CD4-positive, alpha-beta T cell treated with Interleukin-17A for 4 hours (primary cell): Measurements from ENCODE around the gene GNB5.

Experiments used
- DNase-seq: peaks from one replicate; pipeline ENCODE4 v3.0.0-alpha.2; 2020; ENCODE audit warnings: mixed read lengths

The GNB5 gene

GRCh38 chr15:52164631-52165265 is 26.4 kb downstream of the GNB5 start:
- no peak for DNase-seq

GRCh38 chr15:52163321-52164190 is 27.6 kb downstream of the GNB5 start:
- peak; percentile 44 for DNase-seq

- DNase-seq = no peak
Measured at GRCh38 chr15:52162876-52163275, 28.3 kb downstream of the GNB5 start.

GRCh38 chr15:52162260-52162659 is 28.9 kb downstream of the GNB5 start:
- no peak for DNase-seq

- DNase-seq = no peak
Measured at GRCh38 chr15:52161406-52161966, 29.7 kb downstream of the GNB5 start.

GRCh38 chr15:52159645-52160044 is 31.5 kb downstream of the GNB5 start:
- DNase-seq = no peak

GRCh38 chr15:52158084-52158765 is 33.0 kb downstream of the GNB5 start:
- DNase-seq = no peak

GRCh38 chr15:52155878-52156277 is 35.3 kb downstream of the GNB5 start:
- DNase-seq = no peak

GRCh38 chr15:52154896-52155865 is 36.0 kb downstream of the GNB5 start:
- DNase-seq = no peak

GRCh38 chr15:52153900-52154895 is 37.0 kb downstream of the GNB5 start:
- no peak for DNase-seq

GRCh38 chr15:52151353-52151752 is 39.8 kb downstream of the GNB5 start:
- no peak for DNase-seq

GRCh38 chr15:52150871-52151270 is 40.3 kb downstream of the GNB5 start:
- DNase-seq = no peak

- DNase-seq = no peak
Measured at GRCh38 chr15:52150043-52150825, 41.0 kb downstream of the GNB5 start.

GRCh38 chr15:52148403-52148802 is 42.8 kb downstream of the GNB5 start:
- DNase-seq = no peak

- DNase-seq = no peak
Measured at GRCh38 chr15:52146776-52147175, 44.4 kb downstream of the GNB5 start.

GRCh38 chr15:52146261-52146660 is 44.9 kb downstream of the GNB5 start:
- DNase-seq = no peak

GRCh38 chr15:52144656-52145178 is 46.5 kb downstream of the GNB5 start:
- DNase-seq = no peak

GRCh38 chr15:52143873-52144272 is 47.3 kb downstream of the GNB5 start:
- no peak for DNase-seq

- DNase-seq = no peak
Measured at GRCh38 chr15:52140646-52141045, 50.5 kb downstream of the GNB5 start.
